Raji (cell line): ENCODE results near the gene KRT82.

Experiments used
- POLR2A ChIP-seq: IDR thresholded peaks from 2 replicates; pipeline ENCODE4 v1.6.1; 2011; ENCODE audit warnings: low read depth, low read length, control low read depth; ENCODE audit not compliant: insufficient read depth

Gene KRT82

GRCh38 chr12:52361553-52361952 lies 44.6 kb downstream of the KRT82 start:
- TF ChIP-seq POLR2A = no peak

GRCh38 chr12:52360663-52361271 lies 45.4 kb downstream of the KRT82 start:
- TF ChIP-seq POLR2A = no peak

GRCh38 chr12:52360106-52360662 lies 46.0 kb downstream of the KRT82 start:
- TF ChIP-seq POLR2A = no peak

GRCh38 chr12:52359621-52360061 lies 46.5 kb downstream of the KRT82 start:
- TF ChIP-seq POLR2A = no peak

DNA sequence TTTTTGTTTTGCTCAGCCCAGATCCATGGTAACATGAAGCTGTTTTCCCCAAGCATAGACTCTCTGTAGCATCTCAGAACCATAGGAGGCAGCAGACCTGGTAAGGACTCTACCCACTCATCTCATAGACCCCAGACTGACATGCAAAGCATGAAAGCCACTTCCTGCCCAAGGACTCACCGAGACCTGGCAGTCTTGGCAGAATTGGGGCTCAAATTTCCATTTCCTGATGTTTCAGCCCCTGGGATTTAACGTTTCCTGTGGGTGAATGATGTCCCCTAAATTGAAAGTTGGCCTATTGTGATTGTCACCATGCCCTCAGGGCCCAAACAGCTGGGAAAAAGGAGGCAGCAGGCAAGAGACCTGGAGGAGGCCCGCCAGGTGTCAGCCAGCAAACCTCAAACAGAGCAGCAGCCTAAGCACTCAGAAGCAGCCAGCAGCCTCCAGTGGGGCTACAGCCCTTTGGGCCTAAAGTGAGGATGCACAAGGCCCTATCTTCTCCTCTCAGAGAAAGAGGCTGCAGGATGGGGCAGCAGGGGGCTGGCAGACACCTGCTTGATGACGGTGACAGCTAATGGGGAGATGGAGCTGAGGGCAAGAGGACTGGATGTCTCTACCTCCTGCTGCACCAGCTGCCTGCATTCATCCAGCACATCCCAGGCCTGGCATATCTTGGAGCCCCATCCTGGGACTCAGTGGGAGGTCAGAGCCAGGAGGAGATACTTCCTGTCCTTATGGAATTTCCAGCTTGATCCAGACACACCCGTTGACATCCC lies 47.4 kb downstream of the KRT82 start:
- no peak for TF ChIP-seq POLR2A

DNA sequence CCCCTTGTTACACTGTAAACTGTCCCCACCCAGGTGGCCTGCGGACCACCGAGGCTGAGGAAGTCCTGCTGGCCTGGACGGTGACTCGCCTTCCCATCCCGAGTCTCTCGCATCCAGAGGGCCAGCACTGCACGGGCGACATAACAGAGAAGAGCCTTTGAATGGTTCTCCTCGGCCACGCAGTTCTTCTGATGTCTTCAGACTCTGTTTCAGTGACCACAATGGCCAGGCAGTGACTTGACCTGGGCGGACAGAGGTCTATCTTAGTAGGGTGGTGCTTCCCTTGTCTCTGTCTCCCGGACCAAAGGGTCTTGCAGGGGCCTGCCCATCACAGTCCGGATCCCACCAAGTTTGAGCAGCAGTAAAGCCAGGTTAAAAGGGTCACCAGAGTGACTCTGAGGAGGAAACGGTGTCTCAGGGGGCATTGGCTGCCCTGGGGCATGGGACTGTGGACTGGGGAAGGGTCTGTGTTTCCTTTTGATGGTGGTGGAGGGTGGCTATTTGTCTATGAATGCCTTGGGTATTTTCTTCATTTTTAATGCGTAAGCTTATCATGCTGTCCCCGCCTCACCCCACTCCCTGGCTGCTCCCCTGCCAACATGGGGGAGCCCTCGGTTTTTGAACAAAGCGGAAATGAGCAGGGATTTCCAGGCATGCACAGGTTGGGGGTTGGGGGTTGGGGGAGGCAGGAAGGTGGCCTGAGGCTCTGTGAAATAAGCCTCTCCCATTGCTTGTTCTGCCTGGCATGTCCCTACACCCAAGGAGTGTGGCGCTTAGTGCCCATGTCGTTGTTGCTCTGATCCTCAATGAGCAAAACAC lies 49.2 kb downstream of the KRT82 start:
- TF ChIP-seq POLR2A = no peak

- no peak for TF ChIP-seq POLR2A
Observed at GRCh38 chr12:52356031-52356761, 49.9 kb downstream of the KRT82 start.

DNA sequence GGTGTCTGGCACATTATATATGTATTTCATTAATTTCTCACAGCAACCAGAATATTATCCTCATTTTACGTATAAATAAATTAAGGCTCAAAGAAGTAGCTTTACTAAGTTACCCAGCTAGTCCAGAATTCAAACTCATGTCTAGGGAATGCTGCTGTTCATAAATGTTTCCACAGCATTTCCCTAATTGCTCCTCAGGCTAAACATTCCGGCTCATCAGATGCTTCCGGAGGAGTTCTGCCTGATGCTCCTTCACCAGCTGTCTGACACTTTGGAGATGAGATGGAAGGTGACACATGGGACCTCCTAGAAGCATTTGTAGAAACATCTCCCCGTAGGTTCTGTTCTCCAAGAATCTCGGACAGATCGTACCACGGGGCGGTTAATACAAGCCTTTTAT lies 51.0 kb downstream of the KRT82 start:
- no peak for TF ChIP-seq POLR2A

DNA sequence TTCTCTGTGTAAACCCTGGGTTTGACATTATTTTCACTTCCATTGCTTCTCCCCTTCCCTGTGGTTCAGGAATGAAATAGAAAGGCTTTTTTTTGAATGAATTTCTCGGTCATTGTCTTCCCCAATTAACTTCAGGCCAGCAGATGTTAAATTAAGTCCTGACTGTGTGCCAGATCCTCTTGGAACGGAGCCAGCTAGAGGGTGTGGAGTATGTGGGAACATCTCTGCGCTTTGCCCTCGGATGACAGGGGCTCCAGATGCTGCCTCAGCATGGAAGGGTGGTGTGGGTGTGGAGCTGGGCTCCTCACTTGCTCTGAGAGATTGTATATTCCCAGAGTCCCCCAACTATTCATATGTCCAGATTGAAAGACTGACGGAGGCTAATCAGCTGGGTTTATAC lies 51.9 kb downstream of the KRT82 start:
- no peak for TF ChIP-seq POLR2A

- TF ChIP-seq POLR2A = no peak
Observed at GRCh38 chr12:52353766-52354165, 52.4 kb downstream of the KRT82 start.

DNA sequence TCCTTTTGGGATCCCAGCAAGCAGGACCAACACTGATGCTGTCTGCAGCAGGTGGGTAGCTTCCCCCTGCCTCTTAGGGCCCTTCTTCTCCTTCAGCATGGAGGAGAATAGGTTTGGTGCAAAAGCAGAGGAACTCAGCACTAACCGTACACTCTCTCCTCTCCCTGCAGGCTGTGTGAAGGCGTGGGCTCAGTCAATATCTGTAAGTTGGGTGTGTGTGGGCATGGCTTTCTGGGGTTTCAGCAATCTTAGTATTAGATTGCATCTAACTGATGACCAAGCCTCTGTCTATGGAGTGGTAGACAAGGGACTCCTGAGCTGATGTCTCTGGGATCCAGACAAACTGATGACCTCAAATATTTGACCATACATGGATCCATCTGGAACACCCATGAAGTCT lies 53.2 kb downstream of the KRT82 start:
- no peak for TF ChIP-seq POLR2A

GRCh38 chr12:52351196-52352059 lies 54.7 kb downstream of the KRT82 start:
- no peak for TF ChIP-seq POLR2A

- TF ChIP-seq POLR2A = no peak
Observed at GRCh38 chr12:52350786-52351185, 55.3 kb downstream of the KRT82 start.
